HG03342 (cell line): Measurements from ENCODE around the gene CRYZL1.
"Not testable (repeated sequence)": the region's sequence is repeated elsewhere in the genome, so short reads cannot be mapped to it uniquely, and the experiment has no call there.

Experiments
- ATAC-seq: cut with Tn5 transposase; IDR thresholded peaks from one replicate; pipeline ENCODE4 v1.9.1; 2021; ENCODE audit warnings: mild to moderate bottlenecking, moderate library complexity; ENCODE audit not compliant: unreplicated experiment

CRYZL1 gene

DNA sequence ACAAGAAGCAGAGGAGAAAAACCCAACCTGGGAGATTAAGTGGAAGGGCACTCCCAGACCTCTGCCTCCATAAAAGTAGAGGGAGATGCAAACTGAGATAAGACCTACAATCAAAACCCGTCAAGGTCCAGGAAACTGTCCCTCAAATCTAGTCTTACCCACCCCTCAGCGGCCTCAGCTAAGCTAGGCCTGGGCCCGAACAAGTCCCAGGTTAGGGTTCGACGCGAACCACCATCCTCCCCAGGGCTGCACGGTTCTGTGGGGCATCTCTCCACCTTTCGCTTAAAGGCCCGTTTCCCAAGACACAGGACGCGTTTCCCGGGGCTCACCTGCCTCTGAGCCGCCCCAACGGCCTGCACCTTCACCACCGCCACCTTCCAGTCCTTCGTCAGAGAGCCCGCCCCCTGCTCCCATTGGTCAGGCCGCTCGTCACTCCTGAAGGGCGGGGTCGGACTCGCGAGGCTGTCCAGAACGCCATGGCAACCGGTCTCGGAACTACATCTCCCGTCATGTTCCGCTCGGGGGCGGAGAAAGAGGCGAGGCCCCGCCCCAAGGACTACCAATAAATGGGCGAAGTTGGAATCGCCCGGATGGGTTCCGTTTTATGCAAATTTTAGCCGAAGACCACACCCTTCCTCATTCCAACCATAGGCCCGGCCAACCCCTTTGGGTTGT lies at the start of gene CRYZL1:
Gene CRYZL1 (minus strand): TSS at position 390 of the 675 bp plus-strand sequence. CDS start 10,190 bp downstream, outside the sequence.
- ATAC-seq: peak; percentile 79

- ATAC-seq: no peak
Observed at GRCh38 chr21:33690874-33691273, 49.3 kb upstream of the CRYZL1 start.

GRCh38 chr21:33688353-33688752 lies 46.8 kb upstream of the CRYZL1 start:
- no peak for ATAC-seq

GRCh38 chr21:33687634-33688033 lies 46.1 kb upstream of the CRYZL1 start:
- no peak for ATAC-seq

DNA sequence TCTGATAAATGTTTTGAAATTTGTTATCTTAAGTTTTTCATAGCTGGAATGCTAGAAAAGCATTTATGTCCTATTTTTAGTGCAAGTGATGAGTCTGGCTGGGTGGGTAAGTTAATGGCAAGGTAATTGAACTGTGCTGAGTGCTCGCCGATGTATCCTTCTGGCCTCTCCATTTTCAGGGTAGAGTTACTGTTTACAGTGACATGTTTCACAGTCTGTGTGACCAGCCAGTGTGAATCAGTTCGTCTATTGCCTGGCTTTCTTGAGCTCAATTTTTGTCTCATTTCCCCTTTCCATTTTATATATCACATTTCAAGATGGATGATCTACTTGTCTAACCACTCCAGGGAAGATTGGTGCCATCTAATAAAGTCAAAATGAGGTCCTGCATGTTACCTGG lies 44.8 kb upstream of the CRYZL1 start:
- ATAC-seq: no peak

GRCh38 chr21:33685613-33686197 lies 44.2 kb upstream of the CRYZL1 start:
- ATAC-seq: no peak

DNA sequence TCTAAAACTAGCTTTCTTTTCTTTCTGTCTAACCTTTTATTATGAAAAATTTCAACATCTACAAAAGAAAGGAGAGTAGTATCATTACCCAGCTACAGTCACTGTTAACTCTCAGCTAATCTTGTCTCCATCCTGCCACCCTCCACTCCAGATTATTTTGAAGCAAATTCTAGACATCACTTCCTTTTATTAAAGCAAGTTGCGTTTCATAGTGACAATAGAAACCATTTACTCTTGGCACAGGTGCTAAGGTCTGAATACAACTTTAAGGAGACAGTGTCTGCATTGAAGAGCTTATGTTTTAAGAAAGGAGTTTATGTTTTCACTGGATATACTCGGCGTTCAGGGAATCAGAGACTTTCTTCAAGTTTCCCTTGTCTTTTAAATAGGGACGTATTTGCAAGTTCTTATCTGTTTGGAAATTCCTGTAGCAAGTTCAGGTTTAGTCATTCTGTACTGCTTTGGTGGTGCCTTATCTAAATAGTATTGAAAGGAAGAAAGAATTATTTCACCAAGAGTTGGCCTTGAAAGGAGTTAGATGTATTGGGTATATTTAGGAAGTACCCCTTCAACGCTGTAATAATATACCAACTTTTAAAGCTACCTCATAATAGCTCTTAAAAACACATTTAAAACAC lies 43.5 kb upstream of the CRYZL1 start:
- ATAC-seq: no peak

DNA sequence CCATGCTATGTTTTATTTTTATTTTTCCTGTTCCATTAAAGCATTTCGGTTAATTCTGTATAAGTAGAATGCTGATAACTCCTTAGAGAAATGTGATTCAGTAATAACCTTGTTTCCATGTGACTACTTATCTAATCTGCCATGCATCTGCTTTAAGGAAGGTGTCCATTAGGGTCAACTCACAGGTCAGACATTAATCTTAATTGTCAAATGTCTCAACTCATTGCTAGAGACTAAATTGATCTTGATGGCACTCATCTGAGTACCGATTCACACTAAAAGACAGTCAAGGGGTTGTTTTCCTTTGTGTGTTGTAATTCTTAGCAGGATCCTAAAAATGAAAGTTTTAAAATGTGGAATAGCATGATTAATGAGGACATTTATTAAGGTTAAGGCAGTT lies 42.5 kb upstream of the CRYZL1 start:
- no peak for ATAC-seq

DNA sequence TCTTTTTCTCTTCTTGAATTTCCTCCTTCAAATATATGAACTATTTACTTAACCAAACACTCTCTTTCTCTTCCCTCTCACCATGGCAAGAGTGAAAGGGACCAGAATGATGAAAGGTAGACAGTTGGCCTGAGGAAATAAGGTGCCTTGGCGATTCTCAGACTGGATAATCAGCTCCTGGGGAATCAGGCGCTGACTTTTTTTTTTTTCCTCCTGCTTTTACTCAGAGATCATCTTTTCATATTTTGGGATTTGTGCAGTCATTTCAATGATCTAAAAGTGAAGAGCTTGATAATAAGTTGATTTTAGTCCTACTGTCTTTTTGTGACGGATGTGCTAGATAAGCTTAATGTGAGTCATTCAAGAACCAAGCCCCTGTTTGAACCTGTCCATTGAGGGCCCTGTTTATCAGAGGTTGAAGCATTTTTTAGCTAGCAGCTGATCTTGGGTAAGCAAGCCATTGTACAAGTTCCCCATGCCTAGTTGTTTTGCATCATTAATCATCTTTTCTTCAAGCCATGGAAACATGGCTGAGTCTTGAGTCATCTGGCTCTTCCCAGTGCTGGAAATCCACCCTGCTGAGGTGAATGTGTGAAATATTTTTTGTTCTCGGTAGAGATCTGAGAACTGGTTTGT lies 41.6 kb upstream of the CRYZL1 start:
- ATAC-seq: no peak

DNA sequence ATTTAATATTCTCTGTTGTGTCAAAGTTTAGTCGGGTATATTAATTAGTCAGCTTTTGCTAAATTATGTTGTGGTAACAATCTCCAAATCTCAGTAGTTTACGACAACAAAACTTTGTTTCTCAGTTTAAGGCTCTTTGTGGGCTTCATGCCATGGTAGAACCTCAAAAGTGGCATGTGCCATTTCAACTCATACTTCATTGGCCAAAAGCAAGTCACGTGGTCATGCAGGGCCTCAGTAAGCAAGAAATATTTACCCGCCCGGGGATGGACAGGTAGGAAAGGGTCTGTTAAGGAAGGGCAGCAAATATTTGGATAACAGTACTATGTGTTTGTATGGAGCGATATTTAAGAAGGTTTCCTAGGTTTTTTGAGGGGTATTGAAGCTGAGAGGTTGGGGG lies 39.3 kb upstream of the CRYZL1 start:
- no peak for ATAC-seq

GRCh38 chr21:33677450-33677849 lies 35.9 kb upstream of the CRYZL1 start:
- no peak for ATAC-seq

DNA sequence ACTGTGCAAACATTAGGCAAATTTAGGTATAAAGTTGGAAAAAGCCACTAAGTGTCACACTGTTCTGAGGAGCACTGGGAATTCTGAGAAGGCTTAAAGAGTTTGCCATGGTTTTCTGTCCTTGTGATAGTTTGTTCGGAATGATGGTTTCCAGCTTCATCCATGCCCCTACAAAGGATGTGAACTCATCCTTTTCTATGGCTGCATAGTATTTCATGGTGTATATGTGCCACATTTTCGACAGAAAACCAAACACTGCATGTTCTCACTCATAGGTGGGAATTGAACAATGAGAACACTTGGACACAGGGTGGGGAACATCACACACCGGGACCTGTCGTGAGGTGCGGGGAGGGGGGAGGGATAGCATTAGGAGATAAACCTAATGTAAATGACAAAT lies 35.1 kb upstream of the CRYZL1 start:
- not testable (repeated sequence) for ATAC-seq

GRCh38 chr21:33674226-33674625 lies 32.7 kb upstream of the CRYZL1 start:
- no peak for ATAC-seq

DNA sequence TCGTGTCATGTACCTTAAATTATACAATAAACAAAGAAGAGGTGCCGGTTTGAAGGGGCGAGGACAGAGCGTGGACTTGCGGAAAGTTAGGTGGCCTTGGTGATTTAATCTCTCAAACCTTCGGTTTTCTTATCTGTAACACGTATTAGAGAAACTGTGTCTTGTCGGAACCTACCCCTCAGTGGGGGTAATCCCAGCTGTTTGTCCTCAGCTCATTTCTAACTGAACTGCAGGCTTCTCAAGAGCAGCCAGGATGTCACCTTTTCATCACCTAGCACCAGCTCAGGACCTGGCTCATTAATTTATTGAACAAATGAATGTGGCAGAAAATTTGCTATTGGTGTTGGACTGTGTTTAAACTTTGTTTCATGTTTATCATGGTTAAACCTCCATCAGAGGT lies 31.9 kb upstream of the CRYZL1 start:
- ATAC-seq: no peak

GRCh38 chr21:33670076-33670978 lies 28.8 kb upstream of the CRYZL1 start:
- ATAC-seq: no peak

DNA sequence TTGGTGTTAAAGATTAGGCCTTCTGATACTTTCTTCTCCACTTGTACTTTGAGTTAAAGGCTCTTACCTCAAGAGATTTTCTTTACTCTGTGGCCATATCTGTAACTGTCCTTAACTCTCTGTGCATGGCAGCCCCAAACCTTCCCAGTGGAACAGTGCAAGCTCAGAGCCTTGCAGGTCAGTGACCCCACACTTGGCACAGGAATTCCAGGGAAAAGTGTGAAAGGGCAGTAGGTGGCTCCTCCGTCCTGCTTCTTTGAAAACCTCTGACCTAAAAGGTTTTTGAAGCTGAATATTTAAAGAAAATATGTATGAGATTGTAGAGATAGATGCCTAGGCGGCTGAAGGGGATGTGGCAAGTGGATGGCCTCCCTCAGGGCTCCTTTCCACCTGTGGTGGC lies 27.1 kb upstream of the CRYZL1 start:
- ATAC-seq: no peak

- ATAC-seq: no peak
Observed at GRCh38 chr21:33668180-33668579, 26.6 kb upstream of the CRYZL1 start.

GRCh38 chr21:33667636-33668035 lies 26.1 kb upstream of the CRYZL1 start:
- ATAC-seq: no peak

DNA sequence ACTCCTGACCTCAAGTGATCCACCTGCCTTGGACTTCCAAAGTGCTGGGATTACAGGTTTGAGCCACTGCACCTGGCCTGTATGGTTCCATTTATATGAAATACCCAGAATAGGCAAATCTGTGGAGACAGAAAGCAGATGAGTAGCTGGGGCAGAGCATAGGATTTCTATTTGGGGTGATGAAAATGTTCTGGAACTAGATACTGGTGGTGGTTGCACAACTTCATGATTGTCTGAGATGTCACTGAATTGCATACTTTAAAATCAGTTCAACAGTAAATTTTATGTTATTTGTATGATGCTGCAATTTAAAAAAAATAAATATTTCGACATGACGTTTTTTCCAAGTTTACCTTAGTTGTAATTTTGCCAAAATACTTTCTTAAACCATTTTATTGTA lies 24.6 kb upstream of the CRYZL1 start:
- no peak for ATAC-seq

- no peak for ATAC-seq
Observed at GRCh38 chr21:33664135-33664534, 22.6 kb upstream of the CRYZL1 start.

GRCh38 chr21:33663241-33663640 lies 21.7 kb upstream of the CRYZL1 start:
- no peak for ATAC-seq
